Neural progenitor cell (in vitro differentiated cells): ENCODE measurements around the gene DSE.

ENCODE experiments used
- CTCF ChIP-seq: fragments of 200-600 bp; sonication (generic); IDR thresholded peaks from 2 replicates; pipeline ENCODE4 v1.5.1; 2017; ENCODE audit warnings: antibody characterized with exemption, mild to moderate bottlenecking
- EZH2 ChIP-seq: fragments of 200-600 bp; sonication (generic); IDR thresholded peaks from 2 replicates; pipeline ENCODE4 v1.6.1; 2017; ENCODE audit warnings: antibody characterized with exemption, mild to moderate bottlenecking, moderate library complexity
- EZH2phosphoT487 ChIP-seq: fragments of 200-600 bp; sonication (generic); IDR thresholded peaks from 2 replicates; pipeline ENCODE4 v1.6.1; 2017; ENCODE audit warnings: antibody characterized with exemption

GRCh38 chr6:116447052-116447451, 76.3 kb downstream of the DSE start:
- TF ChIP-seq CTCF (no peak), EZH2phosphoT487 (no peak), EZH2 (no peak)
